Mesodermal cell (in vitro differentiated cells): Measurements from ENCODE around the gene CD2.

ENCODE experiments used
- H3K27ac ChIP-seq: 2 replicates; pipeline ENCODE4 v1.7.0; 2013; ENCODE audit warnings: mild to moderate bottlenecking, low read depth, low read length, moderate library complexity; ENCODE audit not compliant: severe bottlenecking
- H3K36me3 ChIP-seq: 2 replicates; pipeline ENCODE4 v1.7.1; 2013; ENCODE audit warnings: mild to moderate bottlenecking, low read length, moderate library complexity; ENCODE audit not compliant: control insufficient read depth, insufficient read depth
- H3K4me1 ChIP-seq: one replicate; pipeline ENCODE4 v1.7.1; 2013; ENCODE audit warnings: mild to moderate bottlenecking, low read length; ENCODE audit not compliant: insufficient read depth, control insufficient read depth, poor library complexity, severe bottlenecking
- H3K4me3 ChIP-seq: 2 replicates; pipeline ENCODE4 v1.7.0; 2013; ENCODE audit warnings: low read length, control low read depth, mild to moderate bottlenecking; ENCODE audit not compliant: insufficient read depth, poor library complexity, severe bottlenecking; ENCODE audit errors: extremely low read depth
- H3K9me3 ChIP-seq: 2 replicates; pipeline ENCODE4 v1.7.1; 2013; ENCODE audit warnings: mild to moderate bottlenecking, low read length, moderate library complexity; ENCODE audit not compliant: control insufficient read depth
- WGBS, 2 experiments: methylation state at CpG; one replicate each; pipeline ENCODE4 v1.1.5; 2013; ENCODE audit warnings: missing lambda C conversion rate in 2 of 2; ENCODE audit not compliant: insufficient coverage in 2 of 2; 5-methylcytosine and 5-hydroxymethylcytosine counted together

CD2 gene

GRCh38 chr1:116760996-116761665 lies 6.9 kb downstream of the CD2 start:
- WGBS, 2 experiments = 73 to 87% methylated on average over 2 to 3 of the region's 4 CpGs
- no peaks in the 10 kb centered on the region for H3K9me3 ChIP-seq

GRCh38 chr1:116762281-116762680 lies 8.1 kb downstream of the CD2 start:
- Histone ChIP-seq H3K27ac (no peak overlapping the region), H3K4me1 (no peaks in the 10 kb centered on the region), H3K4me3 (no peak overlapping the region), H3K9me3 (no peaks in the 10 kb centered on the region), H3K36me3 (no peaks in the 10 kb centered on the region)
- WGBS, 2 experiments = 94% methylated on average over 2 of the region's 2 CpGs; no CpG with 5 or more reads in 1 of the 2 experiments

More at GRCh38 chr1:116760996-116761665, 6.9 kb downstream of the CD2 start:
- Histone ChIP-seq H3K4me3 (no peak overlapping the region), H3K4me1 (no peaks in the 10 kb centered on the region), H3K36me3 (no peaks in the 10 kb centered on the region), H3K27ac (no peak overlapping the region)

GRCh38 chr1:116762781-116763115 lies 8.5 kb downstream of the CD2 start:
- no peak overlapping the region for H3K27ac ChIP-seq

GRCh38 chr1:116763116-116763786 lies 9.0 kb downstream of the CD2 start:
- Histone ChIP-seq H3K27ac (no peak overlapping the region), H3K36me3 (no peaks in the 10 kb centered on the region), H3K4me3 (no peak overlapping the region), H3K9me3 (no peaks in the 10 kb centered on the region), H3K4me1 (no peaks in the 10 kb centered on the region)
- 83 to 90% methylated on average over 2 to 4 of the region's 4 CpGs for WGBS, 2 experiments

More at GRCh38 chr1:116762781-116763115, 8.5 kb downstream of the CD2 start:
- H3K4me1 ChIP-seq = no peaks in the 10 kb centered on the region
- 83 to 89% methylated on average over 2 to 3 of the region's 3 CpGs for WGBS, 2 experiments
- no peaks in the 10 kb centered on the region for H3K36me3 ChIP-seq
- no peak overlapping the region for H3K4me3 ChIP-seq
- no peaks in the 10 kb centered on the region for H3K9me3 ChIP-seq

GRCh38 chr1:116763787-116764465 lies 9.7 kb downstream of the CD2 start:
- Histone ChIP-seq H3K9me3 (no peaks in the 10 kb centered on the region), H3K27ac (no peak overlapping the region), H3K4me1 (no peaks in the 10 kb centered on the region), H3K4me3 (no peak overlapping the region), H3K36me3 (no peaks in the 10 kb centered on the region)
- WGBS, 2 experiments = 89 to 91% methylated on average over 10 to 11 of the region's 11 CpGs

- no peaks in the 10 kb centered on the region for H3K36me3 ChIP-seq
- no peak overlapping the region for H3K4me3 ChIP-seq
- no peak overlapping the region for H3K27ac ChIP-seq
- H3K4me1 ChIP-seq = no peaks in the 10 kb centered on the region
- no peaks in the 10 kb centered on the region for H3K9me3 ChIP-seq
- WGBS, 2 experiments = 91 to 100% methylated on average over 1 to 4 of the region's 5 CpGs
These were observed 10.3 kb downstream of the CD2 start for GRCh38 chr1:116764466-116764898.

- Histone ChIP-seq H3K9me3 (no peaks in the 10 kb centered on the region), H3K27ac (no peak overlapping the region), H3K36me3 (no peaks in the 10 kb centered on the region), H3K4me1 (peaks cover 3% of the 10 kb centered on the region), H3K4me3 (no peak overlapping the region)
- WGBS, 2 experiments = 88 to 93% methylated on average over 11 to 15 of the region's 15 CpGs
These were observed 11.0 kb downstream of the CD2 start for GRCh38 chr1:116764906-116765862.

GRCh38 chr1:116765962-116766361 lies 11.7 kb downstream of the CD2 start:
- Histone ChIP-seq H3K27ac (no peak overlapping the region), H3K9me3 (no peaks in the 10 kb centered on the region), H3K36me3 (no peaks in the 10 kb centered on the region), H3K4me1 (peaks cover 3% of the 10 kb centered on the region), H3K4me3 (no peak overlapping the region)
- WGBS, 2 experiments = 90% methylated on average over 4 of the region's 4 CpGs

- H3K27ac ChIP-seq = no peak overlapping the region
- H3K9me3 ChIP-seq = no peaks in the 10 kb centered on the region
- 91 to 92% methylated on average over 3 to 6 of the region's 13 CpGs for WGBS, 2 experiments
- no peak overlapping the region for H3K4me3 ChIP-seq
- peaks cover 3% of the 10 kb centered on the region for H3K4me1 ChIP-seq
- no peaks in the 10 kb centered on the region for H3K36me3 ChIP-seq
These were observed 12.6 kb downstream of the CD2 start for GRCh38 chr1:116766616-116767469.
